ENCODE results near the gene STUB1.

The STUB1 gene

GRCh38 chr16:694863-695354, 14.7 kb downstream of the STUB1 start:
- DNase-seq (ENCODE audit: low read depth), result no peak

- DNase-seq (ENCODE audit: low read depth), result no peak
These were observed 15.3 kb downstream of the STUB1 start for GRCh38 chr16:695355-696089.

GRCh38 chr16:698911-699671, 18.9 kb downstream of the STUB1 start:
- DNase-seq (ENCODE audit: low read depth), result no peak

- DNase-seq (ENCODE audit: low read depth), result peak; percentile 30
These were observed 20.7 kb downstream of the STUB1 start for GRCh38 chr16:700684-701584.

GRCh38 chr16:702341-702740, 22.1 kb downstream of the STUB1 start:
- DNase-seq (ENCODE audit: low read depth), result no peak

- no peak for DNase-seq (ENCODE audit: low read depth)
These were observed 23.2 kb downstream of the STUB1 start for GRCh38 chr16:703406-703805.

- no peak for DNase-seq (ENCODE audit: low read depth)
These were observed 23.8 kb downstream of the STUB1 start for GRCh38 chr16:704047-704446.

- DNase-seq (ENCODE audit: low read depth), result no peak
These were observed 24.6 kb downstream of the STUB1 start for GRCh38 chr16:704552-705380.

- no peak for DNase-seq (ENCODE audit: low read depth)
These were observed 25.4 kb downstream of the STUB1 start, which contains the start of gene FBXL16 for GRCh38 chr16:705431-706188. FBXL16 (minus strand) TSS chr16:705801; CDS start chr16:697405, 8,396 bp downstream.

- no peak for DNase-seq (ENCODE audit: low read depth)
These were observed 26.2 kb downstream of the STUB1 start for GRCh38 chr16:706189-707061.

GRCh38 chr16:707062-707538, 26.9 kb downstream of the STUB1 start:
- DNase-seq (ENCODE audit: low read depth), result no peak

- no peak for DNase-seq (ENCODE audit: low read depth)
These were observed 27.8 kb downstream of the STUB1 start for GRCh38 chr16:708019-708418.

- no peak for DNase-seq (ENCODE audit: low read depth)
These were observed 28.7 kb downstream of the STUB1 start for GRCh38 chr16:708959-709358.

- peak; percentile 93 for DNase-seq (ENCODE audit: low read depth)
These were observed 29.6 kb downstream of the STUB1 start for GRCh38 chr16:709566-710499.

- no peak for DNase-seq (ENCODE audit: low read depth)
These were observed 30.4 kb downstream of the STUB1 start for GRCh38 chr16:710500-711075.

GRCh38 chr16:711084-711483, 30.9 kb downstream of the STUB1 start:
- DNase-seq (ENCODE audit: low read depth), result no peak

- DNase-seq (ENCODE audit: low read depth), result peak; percentile 73
These were observed 31.5 kb downstream of the STUB1 start for GRCh38 chr16:711548-712320.
